EL (cell line): ENCODE results near the gene ATF5.

Experiments used
- DNase-seq: peaks from one replicate; pipeline ENCODE4 v3.0.0-alpha.2; 2016

ATF5 gene

DNA sequence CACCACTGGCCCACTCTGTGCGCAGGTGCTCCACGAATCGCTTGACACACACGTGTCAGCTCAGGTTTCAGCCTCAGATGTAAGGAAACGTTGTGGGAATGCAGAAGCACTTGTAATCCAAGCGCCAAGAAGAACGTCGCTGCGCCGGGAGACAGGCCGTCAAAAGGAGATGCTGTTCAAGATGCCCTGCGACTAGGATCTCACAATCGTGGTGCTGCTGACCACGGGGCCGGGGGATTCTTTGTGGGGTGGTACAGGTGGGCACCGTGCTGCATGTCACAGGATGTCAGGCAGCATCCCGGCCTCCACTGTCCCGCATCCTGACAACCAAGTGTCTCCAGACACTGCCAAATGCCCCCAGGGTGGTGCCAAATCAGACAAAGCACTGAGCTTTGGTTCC is 48.9 kb downstream of the ATF5 start:
- no peak for DNase-seq

DNA sequence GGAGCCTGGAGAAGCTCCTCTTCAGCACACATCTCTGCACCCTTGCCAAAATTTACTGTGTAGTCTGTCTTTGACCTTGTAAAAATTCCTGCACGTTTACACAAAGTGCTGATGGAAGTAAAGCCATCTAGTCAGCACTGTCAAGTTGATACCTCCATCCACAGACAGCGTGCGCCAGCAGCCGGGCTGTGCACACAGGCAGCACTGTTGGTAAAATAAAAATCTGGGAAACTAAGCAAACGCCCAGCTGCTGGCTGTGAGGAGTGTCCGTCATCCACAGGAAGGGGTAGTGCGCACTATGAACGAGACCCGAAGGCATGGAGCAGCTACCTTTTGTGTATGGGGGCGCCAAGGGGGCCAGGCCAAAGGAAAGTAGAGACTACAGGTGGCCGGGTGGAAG is 49.3 kb downstream of the ATF5 start:
- DNase-seq: no peak

GRCh38 chr19:49981603-49982593 is 52.9 kb downstream of the ATF5 start:
- DNase-seq: no peak
